ENCODE data around the gene CAT.

GRCh38 chr11:34507156-34507555, 68.4 kb downstream of the CAT start:
- TF ChIP-seq CTCF (IDR thresholded peaks at IDR 0.05) (no peak), ZFX (IDR thresholded peaks at IDR 0.05; ENCODE audit: borderline replicate concordance) (no peak)

All from 22Rv1 (cell line).